Lung (tissue), 12 donors: ENCODE data around the gene UBL4B. TPM values are rescaled to one million over a fixed set of nuclear protein-coding genes. Genes with fewer than 3 reads are reported as not detected.

Experiments
- ATAC-seq: fragments of 200-7000 bp; cut with Tn5 transposase; one replicate; pipeline ENCODE4 v1.9.1; 2020; ENCODE audit warnings: moderate number of reproducible peaks; ENCODE audit not compliant: insufficient read depth, low FRiP score
- DNase-seq, 3 donors: peaks; one replicate each; pipeline ENCODE4 v3.0.0-alpha.2; 2013 to 2017
- H3K27ac ChIP-seq, 2 donors: one replicate each; pipeline ENCODE4 v1.5.1; 2013; ENCODE audit warnings: mild to moderate bottlenecking in 2 of 2, moderate library complexity in 2 of 2, control low read depth in 1 of 2, inconsistent platforms in 1 of 2, low read depth in 1 of 2, low read length in 1 of 2
- H3K27me3 ChIP-seq, 3 donors: one replicate each; pipeline ENCODE4 v1.5.1; 2013; ENCODE audit warnings: low read length in 2 of 3; ENCODE audit not compliant: control insufficient read depth in 3 of 3, insufficient read depth in 3 of 3
- H3K36me3 ChIP-seq, 4 donors: one replicate each; pipeline ENCODE4 v1.5.1; 2013; ENCODE audit warnings: low read length in 4 of 4, mild to moderate bottlenecking in 1 of 4, moderate library complexity in 1 of 4; ENCODE audit not compliant: control insufficient read depth in 4 of 4, insufficient read depth in 4 of 4
- H3K4me1 ChIP-seq, 5 donors: one replicate each; pipeline ENCODE4 v1.5.1; 2013; ENCODE audit warnings: low read length in 5 of 5, mild to moderate bottlenecking in 2 of 5, moderate library complexity in 1 of 5; ENCODE audit not compliant: control insufficient read depth in 5 of 5, insufficient read depth in 5 of 5
- H3K4me3 ChIP-seq: one replicate; pipeline ENCODE4 v1.5.1; 2013; ENCODE audit warnings: mild to moderate bottlenecking, control low read depth, moderate library complexity
- H3K9ac ChIP-seq, 2 donors: one replicate each; pipeline ENCODE4 v1.5.1; 2013; ENCODE audit warnings: low read length in 2 of 2, control low read depth in 1 of 2; ENCODE audit not compliant: insufficient read depth in 1 of 2
- H3K9me3 ChIP-seq, 4 donors: one replicate each; pipeline ENCODE4 v1.5.1; 2013; ENCODE audit warnings: low read length in 3 of 4, mild to moderate bottlenecking in 1 of 4, moderate library complexity in 1 of 4; ENCODE audit not compliant: control insufficient read depth in 4 of 4, insufficient read depth in 3 of 4
- WGBS, 2 donors: extraction: QIAGEN DNeasy Blood & Tissue Kit; methylation state at CpG; one replicate each; pipeline ENCODE4 v1.1.7; 2013; 5-methylcytosine and 5-hydroxymethylcytosine counted together
- polyA plus RNA-seq, 2 donors: library from polyadenylated mRNA; stranded (reverse); fragments of 200-250 nt; gene quantifications; one replicate each; pipeline ENCODE4 v1.2.1, GENCODE V29; 2013
- total RNA-seq, 2 donors: library from RNA; depleted of rRNA in 1 of 2; stranded (reverse); fragments of >200 nt in 1 of 2; gene quantifications; one replicate each; pipeline ENCODE4 v1.2.1, GENCODE V29; 2014 to 2021
- TF ChIP-seq, protein P1 (sequence below): IDR thresholded peaks from 2 replicates; pipeline ENCODE4 v1.5.1; 2012; ENCODE audit warnings: mild to moderate bottlenecking; ENCODE audit errors: control extremely low read depth, extremely low read depth
- donor health status: control.
- donor health status: control.
- donor health status: Bipolar disorder and iron deficiency.
- donor health status: healthy.
- donor health status: DM: yes; HTN: yes; CAD: no.

Gene UBL4B
- total and polyA plus RNA-seq, 4 donors, result not detected

DNA sequence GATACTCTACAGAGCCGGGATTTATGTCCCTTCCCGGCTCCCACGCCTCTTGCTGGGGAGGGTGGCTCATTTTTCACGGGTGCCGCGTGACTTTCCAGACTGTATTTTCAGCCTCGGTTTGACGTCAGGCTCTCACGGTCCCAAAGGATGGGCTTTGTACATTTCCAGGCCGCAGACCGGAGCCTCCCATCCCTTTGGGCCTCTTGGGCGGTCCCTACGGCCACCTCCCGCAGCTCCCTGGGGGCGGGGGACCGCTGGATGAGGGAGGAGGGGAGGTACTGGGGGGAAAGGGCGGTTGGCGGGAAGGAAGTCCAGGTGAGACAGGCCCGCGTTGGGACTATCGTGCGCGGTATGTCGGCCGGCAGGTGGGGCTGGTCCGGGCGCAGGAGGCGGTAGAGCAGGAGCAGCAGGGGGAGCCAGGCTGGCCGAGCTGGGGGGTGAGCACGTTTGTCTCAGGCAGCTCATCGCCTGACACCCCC lies 17.9 kb downstream of the UBL4B start:
- H3K9ac ChIP-seq, result no peak overlapping the region
- H3K36me3 ChIP-seq, result no peaks in the 10 kb centered on the region
- ATAC-seq (no peak), DNase-seq (peak in 1 of 3 donors; percentile 3)
- TF ChIP-seq, protein P1, sequence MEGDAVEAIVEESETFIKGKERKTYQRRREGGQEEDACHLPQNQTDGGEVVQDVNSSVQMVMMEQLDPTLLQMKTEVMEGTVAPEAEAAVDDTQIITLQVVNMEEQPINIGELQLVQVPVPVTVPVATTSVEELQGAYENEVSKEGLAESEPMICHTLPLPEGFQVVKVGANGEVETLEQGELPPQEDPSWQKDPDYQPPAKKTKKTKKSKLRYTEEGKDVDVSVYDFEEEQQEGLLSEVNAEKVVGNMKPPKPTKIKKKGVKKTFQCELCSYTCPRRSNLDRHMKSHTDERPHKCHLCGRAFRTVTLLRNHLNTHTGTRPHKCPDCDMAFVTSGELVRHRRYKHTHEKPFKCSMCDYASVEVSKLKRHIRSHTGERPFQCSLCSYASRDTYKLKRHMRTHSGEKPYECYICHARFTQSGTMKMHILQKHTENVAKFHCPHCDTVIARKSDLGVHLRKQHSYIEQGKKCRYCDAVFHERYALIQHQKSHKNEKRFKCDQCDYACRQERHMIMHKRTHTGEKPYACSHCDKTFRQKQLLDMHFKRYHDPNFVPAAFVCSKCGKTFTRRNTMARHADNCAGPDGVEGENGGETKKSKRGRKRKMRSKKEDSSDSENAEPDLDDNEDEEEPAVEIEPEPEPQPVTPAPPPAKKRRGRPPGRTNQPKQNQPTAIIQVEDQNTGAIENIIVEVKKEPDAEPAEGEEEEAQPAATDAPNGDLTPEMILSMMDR, result no peak
- H3K4me3 ChIP-seq, result no peak overlapping the region
- peaks cover 0 to 50% (median 14%) of the 10 kb centered on the region in 3 donors for H3K27me3 ChIP-seq
- peaks cover 0 to 6% (median 0%) of the 10 kb centered on the region in 5 donors for H3K4me1 ChIP-seq
- H3K27ac ChIP-seq, result no peak overlapping the region
- 3 to 5% methylated on average over 30 to 31 of the region's 31 CpGs for WGBS, 2 donors
- H3K9me3 ChIP-seq, result peaks cover 0 to 21% (median 0%) of the 10 kb centered on the region in 4 donors

DNA sequence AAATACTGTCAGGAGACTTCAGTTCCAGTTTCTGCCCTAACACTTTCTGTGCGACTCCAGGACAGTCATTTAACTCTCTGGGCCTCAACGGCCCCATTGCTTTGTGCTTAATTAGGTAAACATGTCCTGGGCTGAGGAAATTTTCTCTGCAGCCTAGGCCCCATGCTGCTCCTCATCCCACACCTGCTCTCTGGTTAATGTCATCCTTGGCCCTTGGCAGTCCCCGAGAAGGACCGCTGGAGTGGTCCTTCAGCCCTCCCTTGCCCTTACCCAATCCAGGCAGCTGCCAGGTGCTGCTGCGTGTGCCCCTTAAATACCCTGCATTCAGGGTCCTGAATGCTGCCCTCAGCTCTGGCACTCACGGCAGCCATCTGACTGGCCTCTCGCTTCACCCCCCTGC lies 18.7 kb downstream of the UBL4B start:
- Histone ChIP-seq H3K36me3 (no peaks in the 10 kb centered on the region), H3K9ac (no peak overlapping the region), H3K4me3 (no peak overlapping the region), H3K4me1 (peaks cover 0 to 6% (median 0%) of the 10 kb centered on the region in 5 donors), H3K27ac (no peak overlapping the region), H3K9me3 (peaks cover 0 to 15% (median 0%) of the 10 kb centered on the region in 4 donors), H3K27me3 (peaks cover 0 to 53% (median 17%) of the 10 kb centered on the region in 3 donors)
- DNase-seq (no peak), ATAC-seq (no peak)
- TF ChIP-seq, protein P1, result no peak
- 60 to 73% methylated on average over 7 of the region's 7 CpGs for WGBS, 2 donors

DNA sequence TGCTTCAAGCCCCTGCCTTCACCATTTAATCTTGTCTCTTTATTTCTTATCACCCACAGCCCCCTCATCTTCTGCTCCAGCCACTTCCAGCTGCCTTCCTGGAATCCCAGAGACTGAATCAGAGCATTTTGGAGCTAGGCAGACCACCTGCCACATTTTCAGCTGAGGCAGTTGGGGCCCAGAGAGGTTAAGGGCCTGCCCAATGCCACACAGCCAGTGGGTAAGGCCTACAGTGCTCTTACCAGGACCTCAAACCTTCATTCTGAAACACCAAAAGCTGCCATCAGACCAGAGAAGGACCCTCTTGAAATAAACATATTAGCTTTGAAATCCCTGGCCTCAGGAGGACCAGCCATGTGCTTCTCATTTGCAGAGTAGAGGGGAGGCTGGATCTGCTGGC lies 20.4 kb downstream of the UBL4B start:
- no peak for ATAC-seq
- H3K27me3 ChIP-seq, result peaks cover 0 to 62% (median 17%) of the 10 kb centered on the region in 3 donors

More for the DNA sequence above, 20.4 kb downstream of the UBL4B start:
- DNase-seq, result no peak
- Histone ChIP-seq H3K9ac (no peak overlapping the region), H3K9me3 (peaks cover 0 to 3% (median 0%) of the 10 kb centered on the region in 4 donors), H3K4me3 (no peak overlapping the region), H3K27ac (no peak overlapping the region), H3K4me1 (peaks cover 0 to 6% (median 0%) of the 10 kb centered on the region in 5 donors), H3K36me3 (no peaks in the 10 kb centered on the region)
- TF ChIP-seq, protein P1, result no peak
